ENCODE results near the gene FBXW10B.
"Not testable (repeated sequence)": the region's sequence is repeated elsewhere in the genome, so short reads cannot be mapped to it uniquely, and the experiment has no call there.

FBXW10B gene

GRCh38 chr17:15651583-15652110 is 32.1 kb upstream of the FBXW10B start:
- Histone ChIP-seq H3K4me1 (ENCODE audit: insufficient read depth, low read length) (peaks cover 20% of the 10 kb centered on the region), H3K9ac (ENCODE audit: low read length) (peak overlapping the region; percentile 82)

GRCh38 chr17:15650741-15651582 is 31.5 kb upstream of the FBXW10B start:
- Histone ChIP-seq H3K27ac (ENCODE audit: low read depth, low read length) (peak overlapping the region; percentile 67), H3K9me3 (ENCODE audit: low read length) (no peaks in the 10 kb centered on the region), H3K27me3 (ENCODE audit: control insufficient read depth in 1 of 2, insufficient read depth in 2 of 2, low read length in 2 of 2) (no peaks in the 10 kb centered on the region), H3K4me1 (ENCODE audit: insufficient read depth, low read length) (peaks cover 20% of the 10 kb centered on the region), H3K4me3 (ENCODE audit: low read depth in 1 of 2, low read length in 2 of 2) (peak overlapping the region; percentile 60 to 89), H3K9ac (ENCODE audit: low read length) (peak overlapping the region; percentile 82), H3K36me3 (ENCODE audit: insufficient read depth, low read length) (no peaks in the 10 kb centered on the region)

More at GRCh38 chr17:15651583-15652110, 32.1 kb upstream of the FBXW10B start:
- Histone ChIP-seq H3K4me3 (ENCODE audit: low read depth in 1 of 2, low read length in 2 of 2) (peak overlapping the region; percentile 60 to 89), H3K9me3 (ENCODE audit: low read length) (no peaks in the 10 kb centered on the region), H3K36me3 (ENCODE audit: insufficient read depth, low read length) (no peaks in the 10 kb centered on the region), H3K27ac (ENCODE audit: low read depth, low read length) (peak overlapping the region; percentile 67), H3K27me3 (ENCODE audit: control insufficient read depth in 1 of 2, insufficient read depth in 2 of 2, low read length in 2 of 2) (no peaks in the 10 kb centered on the region)

- peak overlapping the region in 1 of 2 donors; percentile 89 for H3K4me3 ChIP-seq (ENCODE audit: low read depth in 1 of 2, low read length in 2 of 2)
These were observed 30.4 kb upstream of the FBXW10B start for GRCh38 chr17:15649861-15650421.

GRCh38 chr17:15648386-15648785 is 28.9 kb upstream of the FBXW10B start:
- Histone ChIP-seq H3K9me3 (ENCODE audit: low read length) (no peaks in the 10 kb centered on the region), H3K27ac (ENCODE audit: low read depth, low read length) (no peak overlapping the region), H3K36me3 (ENCODE audit: insufficient read depth, low read length) (no peaks in the 10 kb centered on the region), H3K4me1 (ENCODE audit: insufficient read depth, low read length) (peaks cover 20% of the 10 kb centered on the region), H3K4me3 (ENCODE audit: low read depth in 1 of 2, low read length in 2 of 2) (no peak overlapping the region), H3K9ac (ENCODE audit: low read length) (no peak overlapping the region), H3K27me3 (ENCODE audit: control insufficient read depth in 1 of 2, insufficient read depth in 2 of 2, low read length in 2 of 2) (no peaks in the 10 kb centered on the region)

More at GRCh38 chr17:15649861-15650421, 30.4 kb upstream of the FBXW10B start:
- Histone ChIP-seq H3K36me3 (ENCODE audit: insufficient read depth, low read length) (no peaks in the 10 kb centered on the region), H3K4me1 (ENCODE audit: insufficient read depth, low read length) (peaks cover 20% of the 10 kb centered on the region), H3K27ac (ENCODE audit: low read depth, low read length) (peak overlapping the region; percentile 36), H3K27me3 (ENCODE audit: control insufficient read depth in 1 of 2, insufficient read depth in 2 of 2, low read length in 2 of 2) (no peaks in the 10 kb centered on the region), H3K9ac (ENCODE audit: low read length) (no peak overlapping the region), H3K9me3 (ENCODE audit: low read length) (no peaks in the 10 kb centered on the region)

GRCh38 chr17:15645942-15646312 is 26.4 kb upstream of the FBXW10B start:
- H3K9me3 ChIP-seq (ENCODE audit: low read length); H3K36me3 ChIP-seq (ENCODE audit: insufficient read depth, low read length); H3K9ac ChIP-seq (ENCODE audit: low read length); H3K4me3 ChIP-seq (ENCODE audit: low read depth in 1 of 2, low read length in 2 of 2); H3K27me3 ChIP-seq (ENCODE audit: control insufficient read depth in 1 of 2, insufficient read depth in 2 of 2, low read length in 2 of 2); H3K27ac ChIP-seq (ENCODE audit: low read depth, low read length): not testable (repeated sequence)
- H3K4me1 ChIP-seq (ENCODE audit: insufficient read depth, low read length): peaks cover 16% of the 10 kb centered on the region

- H3K9me3 ChIP-seq (ENCODE audit: low read length); H3K9ac ChIP-seq (ENCODE audit: low read length); H3K36me3 ChIP-seq (ENCODE audit: insufficient read depth, low read length); H3K27me3 ChIP-seq (ENCODE audit: control insufficient read depth in 1 of 2, insufficient read depth in 2 of 2, low read length in 2 of 2); H3K4me3 ChIP-seq (ENCODE audit: low read depth in 1 of 2, low read length in 2 of 2); H3K4me1 ChIP-seq (ENCODE audit: insufficient read depth, low read length): not testable (repeated sequence)
- H3K27ac ChIP-seq (ENCODE audit: low read depth, low read length): peak overlapping the region; percentile 23
These were observed 25.8 kb upstream of the FBXW10B start for GRCh38 chr17:15645099-15645941.

- not testable (repeated sequence) for H3K9ac ChIP-seq (ENCODE audit: low read length); H3K4me3 ChIP-seq (ENCODE audit: low read depth in 1 of 2, low read length in 2 of 2); H3K36me3 ChIP-seq (ENCODE audit: insufficient read depth, low read length); H3K4me1 ChIP-seq (ENCODE audit: insufficient read depth, low read length); H3K27ac ChIP-seq (ENCODE audit: low read depth, low read length); H3K9me3 ChIP-seq (ENCODE audit: low read length); H3K27me3 ChIP-seq (ENCODE audit: control insufficient read depth in 1 of 2, insufficient read depth in 2 of 2, low read length in 2 of 2)
These were observed 23.2 kb upstream of the FBXW10B start for GRCh38 chr17:15642505-15643251.

- not testable (repeated sequence) for H3K9me3 ChIP-seq (ENCODE audit: low read length); H3K27ac ChIP-seq (ENCODE audit: low read depth, low read length); H3K36me3 ChIP-seq (ENCODE audit: insufficient read depth, low read length); H3K9ac ChIP-seq (ENCODE audit: low read length); H3K27me3 ChIP-seq (ENCODE audit: control insufficient read depth in 1 of 2, insufficient read depth in 2 of 2, low read length in 2 of 2); H3K4me3 ChIP-seq (ENCODE audit: low read depth in 1 of 2, low read length in 2 of 2); H3K4me1 ChIP-seq (ENCODE audit: insufficient read depth, low read length)
These were observed 22.5 kb upstream of the FBXW10B start for GRCh38 chr17:15642014-15642413.

- not testable (repeated sequence) for H3K36me3 ChIP-seq (ENCODE audit: insufficient read depth, low read length); H3K9ac ChIP-seq (ENCODE audit: low read length); H3K4me1 ChIP-seq (ENCODE audit: insufficient read depth, low read length); H3K9me3 ChIP-seq (ENCODE audit: low read length); H3K27me3 ChIP-seq (ENCODE audit: control insufficient read depth in 1 of 2, insufficient read depth in 2 of 2, low read length in 2 of 2); H3K4me3 ChIP-seq (ENCODE audit: low read depth in 1 of 2, low read length in 2 of 2); H3K27ac ChIP-seq (ENCODE audit: low read depth, low read length)
These were observed 11.5 kb upstream of the FBXW10B start for GRCh38 chr17:15630930-15631453.

- H3K27ac ChIP-seq (ENCODE audit: low read depth, low read length): not testable (repeated sequence)
These were observed 10.5 kb upstream of the FBXW10B start for GRCh38 chr17:15629991-15630390.

More at GRCh38 chr17:15629991-15630390, 10.5 kb upstream of the FBXW10B start:
- H3K27me3 ChIP-seq (ENCODE audit: control insufficient read depth in 1 of 2, insufficient read depth in 2 of 2, low read length in 2 of 2); H3K4me1 ChIP-seq (ENCODE audit: insufficient read depth, low read length); H3K36me3 ChIP-seq (ENCODE audit: insufficient read depth, low read length); H3K4me3 ChIP-seq (ENCODE audit: low read depth in 1 of 2, low read length in 2 of 2); H3K9me3 ChIP-seq (ENCODE audit: low read length); H3K9ac ChIP-seq (ENCODE audit: low read length): not testable (repeated sequence)

All from muscle layer of colon (tissue), 2 donors.